A549 (cell line): ENCODE measurements around the gene PRDM10. TPM values are rescaled to one million over a fixed set of nuclear protein-coding genes. Genes with fewer than 3 reads are reported as not detected.
"Not testable (repeated sequence)": the region's sequence is repeated elsewhere in the genome, so short reads cannot be mapped to it uniquely, and the experiment has no call there.

Source experiments
- ATAC-seq, 2 experiments: fragments of 200-7000 bp in 1 of 2; fragments of >200 bp in 1 of 2; cut with Nextera tagmentation in 1 of 2; cut with Tn5 transposase in 1 of 2; 3 replicates each; pipeline versions ENCODE4 v1.8.0 to v1.9.1; 2018 to 2020; ENCODE audit warnings: mild to moderate bottlenecking in 1 of 2, moderate library complexity in 1 of 2
- CTCF ChIA-PET: fragments of 300-600 bp; sonication (Branson Sonifier 250); formaldehyde crosslinking; extraction: SDS; loops from one replicate; lab custom pipeline; 2021; ENCODE audit warnings: antibody characterized with exemption, inconsistent platforms; lab: Yijun Ruan, JAX
- POLR2A ChIA-PET: fragments of 350-600 bp; formaldehyde crosslinking; extraction: SDS; loops from one replicate; lab custom pipeline; 2021; ENCODE audit warnings: antibody characterized with exemption, inconsistent platforms; lab: Yijun Ruan, JAX
- DNase-seq, 2 experiments: peaks; one replicate each; pipeline versions ENCODE4 v3.0.0 to v3.0.0-alpha.2; 2011 to 2016; ENCODE audit warnings: low read depth in 1 of 2, low spot score in 1 of 2
- FAIRE-seq: peaks from 2 replicates; lab custom pipeline; 2011; peaks lifted over from hg19 to GRCh38; lab: Jason Lieb, UNC
- H3K27ac ChIP-seq, 2 experiments: fragments of >200 bp; sonication (Bioruptor Twin); formaldehyde crosslinking; 3 replicates each; pipeline ENCODE4 v1.5.1; 2016 to 2017
- H3K4me1 ChIP-seq: fragments of >200 bp; sonication (Bioruptor Twin); formaldehyde crosslinking; 3 replicates; pipeline ENCODE4 v1.6.1; 2016
- H3K4me2 ChIP-seq: fragments of >200 bp; sonication (Bioruptor Twin); formaldehyde crosslinking; 3 replicates; pipeline ENCODE4 v1.6.1; 2016
- H3K4me3 ChIP-seq: fragments of >200 bp; sonication (Bioruptor Twin); formaldehyde crosslinking; 3 replicates; pipeline ENCODE4 v1.5.1; 2016
- H3K9me3 ChIP-seq: fragments of >200 bp; sonication (Bioruptor Twin); formaldehyde crosslinking; 3 replicates; pipeline ENCODE4 v1.6.1; 2016
- CBX8 ChIP-seq: fragments of 200-600 bp; sonication (generic); IDR thresholded peaks from 2 replicates; pipeline ENCODE4 v1.6.1; 2016
- CEBPB ChIP-seq, 2 experiments: fragments of >200 bp in 1 of 2; sonication (Bioruptor Twin) in 1 of 2; formaldehyde crosslinking in 1 of 2; IDR thresholded peaks; 2 replicates each; pipeline ENCODE4 v1.6.1; 2012 to 2016
- CHD2 ChIP-seq: fragments of 150-350 bp; IDR thresholded peaks from 2 replicates; pipeline ENCODE4 v1.6.1; 2014; ENCODE audit warnings: low read length; ENCODE audit not compliant: partially characterized antibody
- CHD4 ChIP-seq: fragments of 200-600 bp; sonication (generic); IDR thresholded peaks from 2 replicates; pipeline ENCODE4 v1.6.1; 2016; ENCODE audit warnings: antibody characterized with exemption, mild to moderate bottlenecking, borderline replicate concordance
- CTCF ChIP-seq: fragments of >200 bp; sonication (Bioruptor Twin); formaldehyde crosslinking; IDR thresholded peaks from 3 replicates; pipeline ENCODE4 v1.5.1; 2016
- EP300 ChIP-seq, 2 experiments: fragments of >200 bp; sonication (Bioruptor Twin); formaldehyde crosslinking; IDR thresholded peaks; 2 replicates in 1 of 2; 3 replicates in 1 of 2; pipeline ENCODE4 v1.6.1; 2016 to 2017
- GATA3 ChIP-seq: IDR thresholded peaks from 2 replicates; pipeline ENCODE4 v1.6.1; 2012; ENCODE audit warnings: borderline replicate concordance
- HDAC2 ChIP-seq: fragments of 200-600 bp; sonication (generic); IDR thresholded peaks from 2 replicates; pipeline ENCODE4 v1.6.1; 2016
- HEYL ChIP-seq: fragments of 250-450 bp; sonication (Bioruptor Pico); IDR thresholded peaks from 2 replicates; pipeline ENCODE4 v1.8.0; 2021; ENCODE audit warnings: mild to moderate bottlenecking, moderate library complexity
- HOXA7 ChIP-seq: fragments of 250-450 bp; sonication (Bioruptor Pico); IDR thresholded peaks from 2 replicates; pipeline ENCODE4 v1.5.0; 2020; ENCODE audit warnings: mild to moderate bottlenecking, moderate library complexity
- HOXB13 ChIP-seq: fragments of 250-450 bp; sonication (Bioruptor Pico); IDR thresholded peaks from 2 replicates; pipeline ENCODE4 v1.5.0; 2020; ENCODE audit warnings: low read depth, mild to moderate bottlenecking, moderate library complexity
- HOXB5 ChIP-seq: fragments of 250-450 bp; sonication (Bioruptor Pico); IDR thresholded peaks from 2 replicates; pipeline ENCODE4 v1.5.0; 2020; ENCODE audit warnings: mild to moderate bottlenecking, moderate library complexity
- JUNB ChIP-seq: fragments of >200 bp; sonication (Bioruptor Twin); formaldehyde crosslinking; IDR thresholded peaks from 2 replicates; pipeline ENCODE4 v1.6.1; 2016
- KDM5A ChIP-seq: fragments of 200-600 bp; sonication (generic); IDR thresholded peaks from 2 replicates; pipeline ENCODE4 v1.6.1; 2016; ENCODE audit warnings: antibody characterized with exemption, mild to moderate bottlenecking
- MAZ ChIP-seq: fragments of 150-350 bp; IDR thresholded peaks from 2 replicates; pipeline ENCODE4 v1.6.1; 2014; ENCODE audit warnings: antibody characterized with exemption, low read depth, low read length, borderline replicate concordance
- MYC ChIP-seq: IDR thresholded peaks from 2 replicates; pipeline ENCODE4 v1.6.1; 2012; ENCODE audit warnings: mild to moderate bottlenecking, inconsistent platforms, low read length, improper control_type of control experiment, borderline replicate concordance
- NFE2L2 ChIP-seq: fragments of 150-350 bp; conservative IDR thresholded peaks from 2 replicates; pipeline ENCODE4 v1.6.1; 2014; ENCODE audit warnings: low read length
- NPAS2 ChIP-seq: fragments of 250-450 bp; sonication (Bioruptor Pico); IDR thresholded peaks from 2 replicates; pipeline ENCODE4 v1.8.0; 2022; ENCODE audit warnings: mild to moderate bottlenecking, moderate library complexity, borderline replicate concordance
- NR3C1 ChIP-seq: fragments of >200 bp; sonication (Bioruptor Twin); formaldehyde crosslinking; IDR thresholded peaks from 3 replicates; pipeline ENCODE4 v1.6.1; 2017
- PHF8 ChIP-seq: fragments of 200-600 bp; sonication (generic); IDR thresholded peaks from 2 replicates; pipeline ENCODE4 v1.6.1; 2016; ENCODE audit warnings: low read depth, mild to moderate bottlenecking, antibody characterized with exemption, moderate library complexity, borderline replicate concordance
- POLR2A ChIP-seq: IDR thresholded peaks from 2 replicates; pipeline ENCODE4 v1.6.1; 2012; ENCODE audit warnings: mild to moderate bottlenecking, low read length
- RCOR1 ChIP-seq: fragments of 150-350 bp; IDR thresholded peaks from 2 replicates; pipeline ENCODE4 v1.6.1; 2014; ENCODE audit warnings: antibody characterized with exemption, low read length, low read depth
- REST ChIP-seq: fragments of 200-600 bp; sonication (generic); IDR thresholded peaks from 2 replicates; pipeline ENCODE4 v1.6.1; 2016; ENCODE audit warnings: antibody characterized with exemption, mild to moderate bottlenecking, moderate library complexity
- SMC3 ChIP-seq: fragments of >200 bp; sonication (Bioruptor Twin); formaldehyde crosslinking; IDR thresholded peaks from 3 replicates; pipeline ENCODE4 v1.6.1; 2018; ENCODE audit warnings: inconsistent platforms
- TP53 ChIP-seq: fragments of 250-450 bp; sonication (Bioruptor Pico); IDR thresholded peaks from 2 replicates; pipeline ENCODE4 v1.5.0; 2021; ENCODE audit warnings: mild to moderate bottlenecking, moderate library complexity
- USF2 ChIP-seq: fragments of 450-650 bp; IDR thresholded peaks from 2 replicates; pipeline ENCODE4 v1.6.1; 2014; ENCODE audit warnings: antibody characterized with exemption
- WGBS: methylation state at CpG from one replicate; pipeline ENCODE4 v1.1.6; 2017; ENCODE audit errors: missing lambda C conversion rate; 5-methylcytosine and 5-hydroxymethylcytosine counted together
- polyA plus RNA-seq, 4 experiments: library from polyadenylated mRNA; depleted of rRNA in 3 of 4; stranded (reverse); fragments of >200 nt; fragmentation: RNase III in 1 of 4; extraction: RNeasy Plus Mini Kit Qiagen cat#74134 plus additional on column Dnase treatment in 1 of 4; gene quantifications; 2 replicates in 3 of 4; 3 replicates in 1 of 4; pipeline ENCODE4 v1.2.3, GENCODE V29; 2011 to 2017

The PRDM10 gene
- polyA plus RNA-seq, 2 of the 4 experiments (the other 2 are of a cell fraction) = 3.1 to 4.0 TPM

- Histone ChIP-seq H3K27ac (no peak overlapping the region), H3K4me3 (no peak overlapping the region), H3K4me1 (no peaks in the 10 kb centered on the region), H3K9me3 (no peaks in the 10 kb centered on the region), H3K4me2 (no peak overlapping the region)
- FAIRE-seq = no peak
- no peak for ATAC-seq
- 86% methylated on average over 3 of the region's 3 CpGs for WGBS
- CTCF ChIA-PET = no interaction called here
- DNase-seq = no peak
- TF ChIP-seq HOXB5 (CRISPR knock-in tag) (no peak), CHD2 (no peak), HDAC2 (no peak), REST (no peak), CTCF (no peak), SMC3 (no peak), PHF8 (no peak), CBX8 (no peak), HOXB13 (CRISPR knock-in tag) (no peak), EP300 (IDR thresholded peaks at IDR 0.05) (no peak), NPAS2 (CRISPR knock-in tag) (no peak), MYC (no peak), POLR2A (no peak)
- POLR2A ChIA-PET = no interaction called here
Measured at GRCh38 chr11:129880311-129880710, 122.3 kb downstream of the PRDM10 start.

GRCh38 chr11:129871914-129872313, 130.7 kb downstream of the PRDM10 start:
- POLR2A ChIA-PET = no interaction called here
- DNase-seq = no peak
- 91% methylated on average over 7 of the region's 7 CpGs for WGBS
- no peaks in the 10 kb centered on the region for H3K9me3 ChIP-seq
- no peaks in the 10 kb centered on the region for H3K4me1 ChIP-seq
- H3K4me2 ChIP-seq = no peak overlapping the region
- ATAC-seq = no peak
- no peak overlapping the region for H3K27ac ChIP-seq
- no peak for FAIRE-seq
- CTCF ChIA-PET = interaction anchor here (1.7 to 4.0 kb wide), 2 partner anchors 9 to 87 kb away, joined by 4 to 17 read pairs; no protein-coding TSS in a partner anchor
- no peak overlapping the region for H3K4me3 ChIP-seq
- TF ChIP-seq CEBPB (IDR thresholded peaks at IDR 0.05) (no peak), USF2 (no peak), GATA3 (no peak), NFE2L2 (no peak), HEYL (CRISPR knock-in tag) (no peak), CHD4 (no peak), RCOR1 (no peak), NR3C1 (no peak), POLR2A (no peak), MAZ (no peak), KDM5A (no peak), HDAC2 (no peak), JUNB (no peak), HOXA7 (CRISPR knock-in tag) (no peak), TP53 (CRISPR knock-in tag) (no peak)

GRCh38 chr11:129868626-129869025, 134.0 kb downstream of the PRDM10 start:
- 90% methylated on average over 16 of the region's 16 CpGs for WGBS
- H3K9me3 ChIP-seq, ATAC-seq, POLR2A ChIA-PET, H3K4me2 ChIP-seq, H3K27ac ChIP-seq, DNase-seq, H3K4me1 ChIP-seq, H3K4me3 ChIP-seq, FAIRE-seq: not testable (repeated sequence)
- CTCF ChIA-PET = interaction anchor here (0.9 kb wide), 1 partner anchor 83 kb away, joined by 3 read pairs; no protein-coding TSS in a partner anchor
